Tibial nerve (tissue), 4 donors: ENCODE results near the gene FAM124B. TPM values are rescaled to one million over a fixed set of nuclear protein-coding genes. Genes with fewer than 3 reads are reported as not detected.

Source experiments
- DNase-seq, 2 donors: peaks; one replicate each; pipeline ENCODE4 v3.0.0-alpha.2; 2019; ENCODE audit warnings: low spot score in 2 of 2
- H3K27ac ChIP-seq, 4 donors: fragments of 200-600 bp; sonication (generic) in 3 of 4; one replicate each; pipeline ENCODE4 v1.5.1; 2017 to 2019; ENCODE audit warnings: mild to moderate bottlenecking in 1 of 4
- H3K27me3 ChIP-seq, 2 donors: fragments of 200-600 bp; sonication (generic) in 1 of 2; one replicate each; pipeline versions ENCODE4 v1.5.1 to v1.6.0; 2017 to 2019
- H3K36me3 ChIP-seq, 3 donors: fragments of 200-600 bp; sonication (generic); one replicate each; pipeline ENCODE4 v1.5.1; 2018 to 2019
- H3K4me1 ChIP-seq, 4 donors: fragments of 200-600 bp; sonication (generic) in 3 of 4; one replicate each; pipeline ENCODE4 v1.5.1; 2017 to 2019
- H3K4me3 ChIP-seq, 4 donors: fragments of 200-600 bp; sonication (generic) in 3 of 4; one replicate each; pipeline ENCODE4 v1.5.1; 2017 to 2019; ENCODE audit warnings: mild to moderate bottlenecking in 1 of 4, moderate library complexity in 1 of 4
- H3K9me3 ChIP-seq, 4 donors: fragments of 200-600 bp; sonication (generic) in 3 of 4; one replicate each; pipeline ENCODE4 v1.5.1; 2017 to 2019
- EP300 ChIP-seq, 2 donors: sonication (generic); formaldehyde crosslinking; IDR thresholded peaks; one replicate each; pipeline ENCODE4 v1.6.1; 2017; ENCODE audit warnings: antibody characterized with exemption in 2 of 2, mild to moderate bottlenecking in 1 of 2
- POLR2A ChIP-seq, 2 donors: fragments of 450-650 bp; IDR thresholded peaks; one replicate each; pipeline ENCODE4 v1.6.1; 2017; ENCODE audit warnings: antibody characterized with exemption in 2 of 2, mild to moderate bottlenecking in 2 of 2, moderate library complexity in 2 of 2
- WGBS, 2 donors: methylation state at CpG; one replicate each; pipeline ENCODE4 v1.1.5; 2018; 5-methylcytosine and 5-hydroxymethylcytosine counted together
- total RNA-seq, 4 donors: library from RNA; depleted of rRNA; stranded (reverse); fragments of >200 nt; gene quantifications; one replicate each; pipeline ENCODE4 v1.1.0, GENCODE V29; 2016
- TF ChIP-seq, protein P1 (sequence below), 5 experiments: fragments of 200-600 bp in 3 of 5; fragments of 450-650 bp in 2 of 5; sonication (generic) in 3 of 5; IDR thresholded peaks; one replicate each; pipeline ENCODE4 v1.5.1; 2016 to 2019; ENCODE audit warnings: antibody characterized with exemption in 5 of 5, mild to moderate bottlenecking in 3 of 5, moderate library complexity in 2 of 5

The FAM124B gene, protein sequence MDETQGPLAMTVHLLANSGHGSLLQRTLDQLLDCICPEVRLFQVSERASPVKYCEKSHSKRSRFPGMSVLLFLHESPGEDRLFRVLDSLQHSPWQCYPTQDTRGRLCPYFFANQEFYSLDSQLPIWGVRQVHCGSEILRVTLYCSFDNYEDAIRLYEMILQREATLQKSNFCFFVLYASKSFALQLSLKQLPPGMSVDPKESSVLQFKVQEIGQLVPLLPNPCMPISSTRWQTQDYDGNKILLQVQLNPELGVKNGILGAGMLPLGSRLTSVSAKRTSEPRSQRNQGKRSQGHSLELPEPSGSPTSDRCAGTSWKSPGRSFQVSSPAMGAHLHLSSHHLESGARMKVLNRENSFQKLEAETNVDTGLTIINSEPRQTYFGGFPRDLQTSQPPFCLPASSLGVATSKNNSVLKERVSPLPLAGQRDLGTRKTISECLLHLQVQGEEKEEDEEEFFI
- total RNA-seq, result 10 to 100 TPM in 1 of 4 donors, 1 to 10 TPM in 2, under 1 TPM in 1; 0.84 to 12.3 (median 5.9) TPM

DNA sequence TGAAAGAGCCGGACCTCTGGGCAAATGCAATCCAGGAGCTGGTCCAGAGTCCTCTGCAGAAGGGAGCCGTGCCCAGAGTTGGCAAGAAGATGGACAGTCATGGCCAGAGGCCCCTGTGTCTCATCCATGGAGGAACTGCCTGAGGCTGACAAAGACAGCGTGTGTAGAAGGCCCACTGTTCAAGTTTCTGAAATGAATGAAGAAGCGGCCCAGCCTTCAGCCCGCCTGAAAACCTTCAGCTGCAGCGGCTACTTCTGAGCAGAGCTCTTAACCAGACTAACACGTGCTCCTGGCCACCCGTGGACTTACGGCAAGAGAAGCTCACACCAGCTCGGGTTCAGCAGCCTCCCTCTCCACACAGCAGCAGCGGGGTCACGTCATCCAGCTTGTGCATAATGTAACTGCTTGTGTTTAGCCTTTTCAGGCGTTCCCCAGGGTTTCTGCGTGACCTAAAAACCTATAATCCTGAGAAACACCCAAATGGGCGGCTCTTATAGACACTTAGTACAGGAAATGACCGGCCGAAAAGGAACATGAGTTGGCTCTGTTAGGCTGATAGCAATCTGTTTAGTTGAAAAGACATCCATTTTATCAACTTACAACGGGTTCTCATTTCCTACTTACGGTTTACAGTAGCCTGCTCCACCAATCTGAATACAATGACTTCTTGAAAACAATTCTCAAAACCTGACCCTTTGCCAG is at the start of gene FAM124B:
FAM124B (minus strand) TSS at position 467 of the 702 bp plus-strand sequence; CDS start at position 128, 339 bp downstream.
- WGBS, 2 donors, result 24 to 40% methylated on average over 19 of the region's 19 CpGs
- H3K9me3 ChIP-seq, result peaks cover 0 to 8% (median 0%) of the 10 kb centered on the region in 4 donors
- no peaks in the 10 kb centered on the region for H3K27me3 ChIP-seq
- TF ChIP-seq, protein P1, sequence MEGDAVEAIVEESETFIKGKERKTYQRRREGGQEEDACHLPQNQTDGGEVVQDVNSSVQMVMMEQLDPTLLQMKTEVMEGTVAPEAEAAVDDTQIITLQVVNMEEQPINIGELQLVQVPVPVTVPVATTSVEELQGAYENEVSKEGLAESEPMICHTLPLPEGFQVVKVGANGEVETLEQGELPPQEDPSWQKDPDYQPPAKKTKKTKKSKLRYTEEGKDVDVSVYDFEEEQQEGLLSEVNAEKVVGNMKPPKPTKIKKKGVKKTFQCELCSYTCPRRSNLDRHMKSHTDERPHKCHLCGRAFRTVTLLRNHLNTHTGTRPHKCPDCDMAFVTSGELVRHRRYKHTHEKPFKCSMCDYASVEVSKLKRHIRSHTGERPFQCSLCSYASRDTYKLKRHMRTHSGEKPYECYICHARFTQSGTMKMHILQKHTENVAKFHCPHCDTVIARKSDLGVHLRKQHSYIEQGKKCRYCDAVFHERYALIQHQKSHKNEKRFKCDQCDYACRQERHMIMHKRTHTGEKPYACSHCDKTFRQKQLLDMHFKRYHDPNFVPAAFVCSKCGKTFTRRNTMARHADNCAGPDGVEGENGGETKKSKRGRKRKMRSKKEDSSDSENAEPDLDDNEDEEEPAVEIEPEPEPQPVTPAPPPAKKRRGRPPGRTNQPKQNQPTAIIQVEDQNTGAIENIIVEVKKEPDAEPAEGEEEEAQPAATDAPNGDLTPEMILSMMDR (IDR thresholded peaks at IDR 0.05), result no peak
- TF ChIP-seq POLR2A (IDR thresholded peaks at IDR 0.05) (peak in 1 of 2 donors; percentile 19), EP300 (IDR thresholded peaks at IDR 0.05) (peak in 1 of 2 donors; percentile 49)
- H3K36me3 ChIP-seq, result no peaks in the 10 kb centered on the region
- H3K4me3 ChIP-seq, result peak within 1 kb of the TSS; percentile 7 to 49 (median 22)
- peaks cover 0 to 11% (median 0%) of the 10 kb centered on the region in 4 donors for H3K4me1 ChIP-seq
- peak; percentile 32 to 63 for DNase-seq
- peak within 1 kb of the TSS in 2 of 4 donors; percentile 24 to 74 for H3K27ac ChIP-seq

DNA sequence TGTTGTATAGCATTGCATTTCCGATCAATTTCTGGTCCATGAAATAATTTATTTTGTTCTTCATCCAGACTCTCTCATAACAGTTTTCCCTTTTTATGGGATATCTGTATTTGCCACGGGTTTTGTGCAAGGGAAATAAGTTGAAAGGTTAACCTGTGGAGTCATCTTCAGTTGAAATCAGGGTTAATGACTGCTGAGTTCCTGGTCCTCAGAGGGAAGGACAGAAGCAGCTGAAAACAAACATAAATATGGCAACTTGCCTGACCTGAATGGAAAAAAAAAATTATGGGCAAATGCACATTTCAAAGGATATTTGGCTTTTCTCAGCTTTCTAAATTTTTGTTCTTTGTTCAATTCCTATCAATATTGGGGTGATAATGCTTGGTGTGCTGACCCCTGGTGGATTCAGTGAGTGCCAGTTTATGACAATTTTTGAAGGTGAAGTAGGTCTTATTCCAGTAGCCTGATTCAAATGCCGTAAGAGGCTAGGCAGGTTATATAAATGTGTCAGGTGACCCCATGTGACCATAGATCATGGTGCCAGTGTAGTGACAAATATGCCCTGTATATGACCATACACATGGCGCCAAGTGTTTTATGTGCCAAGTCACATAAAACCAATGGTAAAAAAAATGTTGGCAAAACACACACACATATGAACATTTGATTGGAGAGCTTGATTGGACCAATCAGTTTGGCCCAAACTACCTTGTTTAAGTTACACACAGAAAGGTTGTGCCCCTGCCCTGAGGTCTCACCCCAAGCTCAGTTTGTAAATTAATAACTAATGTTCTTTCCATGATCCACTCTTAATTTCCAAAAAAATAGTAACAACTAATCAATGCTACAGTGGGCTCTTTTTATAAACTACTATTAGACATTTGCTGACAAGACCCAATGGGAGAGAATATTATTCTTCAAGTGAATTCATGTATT is 47.6 kb upstream of the FAM124B start:
- H3K4me1 ChIP-seq, result no peaks in the 10 kb centered on the region
- no peaks in the 10 kb centered on the region for H3K27me3 ChIP-seq
- peaks cover 0 to 8% (median 0%) of the 10 kb centered on the region in 4 donors for H3K9me3 ChIP-seq
- 44 to 51% methylated on average over 4 of the region's 4 CpGs for WGBS, 2 donors
- peak in 1 of 2 donors; percentile 21 for DNase-seq
- no peak overlapping the region for H3K27ac ChIP-seq
- no peaks in the 10 kb centered on the region for H3K36me3 ChIP-seq
- H3K4me3 ChIP-seq, result no peak overlapping the region
- TF ChIP-seq POLR2A (IDR thresholded peaks at IDR 0.05), result no peak
- TF ChIP-seq, protein P1 (IDR thresholded peaks at IDR 0.05), result peak in 4 of 5 experiments; percentile 26 to 50 (median 38)

DNA sequence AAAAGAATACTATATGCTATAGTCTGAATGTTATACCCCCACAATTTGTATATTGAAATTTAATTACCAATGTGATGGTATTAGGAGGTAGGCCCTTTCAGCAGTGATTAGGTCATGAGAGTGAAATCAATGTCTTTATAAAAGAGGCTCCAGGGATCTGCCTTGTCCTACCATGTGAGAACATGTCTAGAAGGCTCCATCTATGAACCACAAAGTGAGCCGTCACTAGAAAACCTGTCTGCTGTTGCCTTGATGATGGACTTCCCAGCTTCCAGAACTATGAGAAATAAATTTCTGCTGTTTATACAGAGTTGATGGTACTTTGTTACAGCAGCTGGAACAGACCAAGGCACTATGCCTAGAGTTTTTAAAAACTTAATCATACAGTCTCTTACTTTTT is 46.3 kb upstream of the FAM124B start:
- WGBS, 2 donors, result 91 to 100% methylated on average over 1 of the region's 1 CpG
- no peak for TF ChIP-seq POLR2A (IDR thresholded peaks at IDR 0.05)
- TF ChIP-seq EP300 (IDR thresholded peaks at IDR 0.05), result no peak
- TF ChIP-seq, protein P1 (IDR thresholded peaks at IDR 0.05), result no peak
- Histone ChIP-seq H3K4me1 (no peaks in the 10 kb centered on the region), H3K9me3 (peaks cover 0 to 2% (median 0%) of the 10 kb centered on the region in 4 donors), H3K4me3 (no peak overlapping the region), H3K27me3 (no peaks in the 10 kb centered on the region), H3K36me3 (no peaks in the 10 kb centered on the region), H3K27ac (no peak overlapping the region)
- no peak for DNase-seq

DNA sequence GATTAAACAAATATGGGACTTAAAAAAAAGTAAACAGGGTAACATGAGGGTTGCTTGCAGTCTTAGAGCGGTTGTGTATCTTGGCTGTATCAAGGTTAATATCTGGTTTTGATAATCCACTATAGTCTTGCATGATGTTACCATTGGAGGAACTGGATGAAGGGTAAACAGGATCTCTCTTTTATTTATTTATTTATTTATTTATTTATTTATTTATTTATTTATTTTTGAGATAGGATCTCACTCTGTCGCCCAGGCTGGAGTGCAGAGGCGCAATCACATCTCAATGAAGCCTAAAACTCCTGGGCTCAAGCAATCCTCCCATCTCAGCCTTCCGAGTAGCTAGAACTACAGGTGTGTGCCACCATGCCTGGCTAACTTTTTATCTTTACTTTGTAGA is 42.9 kb upstream of the FAM124B start:
- Histone ChIP-seq H3K36me3 (no peaks in the 10 kb centered on the region), H3K4me1 (peaks cover 0 to 10% (median 0%) of the 10 kb centered on the region in 4 donors), H3K4me3 (no peak overlapping the region), H3K27me3 (peaks cover 0 to 8% of the 10 kb centered on the region in 2 donors), H3K27ac (no peak overlapping the region), H3K9me3 (no peaks in the 10 kb centered on the region)
- 94% methylated on average over 4 of the region's 4 CpGs for WGBS, 2 donors
- DNase-seq, result no peak
- TF ChIP-seq EP300 (IDR thresholded peaks at IDR 0.05) (no peak), POLR2A (IDR thresholded peaks at IDR 0.05) (no peak)
- TF ChIP-seq, protein P1 (IDR thresholded peaks at IDR 0.05), result no peak
